AG10803 (cell line): ENCODE data around the gene KPNA1.
A peak's percentile ranks its signal among the peaks of the same experiment; 100 is the strongest.

Experiments
- DNase-seq: peaks from one replicate; pipeline ENCODE4 v3.0.0; 2010; ENCODE audit warnings: low read depth
- H3K4me3 ChIP-seq: 2 replicates; pipeline ENCODE4 v1.5.1; 2011; ENCODE audit warnings: mild to moderate bottlenecking, low read length, control low read depth
- TF ChIP-seq, protein P1 (sequence below): conservative IDR thresholded peaks from 2 replicates; pipeline ENCODE4 v1.5.1; 2011; ENCODE audit warnings: mild to moderate bottlenecking, low read length, control low read depth, inconsistent platforms

The KPNA1 gene

DNA sequence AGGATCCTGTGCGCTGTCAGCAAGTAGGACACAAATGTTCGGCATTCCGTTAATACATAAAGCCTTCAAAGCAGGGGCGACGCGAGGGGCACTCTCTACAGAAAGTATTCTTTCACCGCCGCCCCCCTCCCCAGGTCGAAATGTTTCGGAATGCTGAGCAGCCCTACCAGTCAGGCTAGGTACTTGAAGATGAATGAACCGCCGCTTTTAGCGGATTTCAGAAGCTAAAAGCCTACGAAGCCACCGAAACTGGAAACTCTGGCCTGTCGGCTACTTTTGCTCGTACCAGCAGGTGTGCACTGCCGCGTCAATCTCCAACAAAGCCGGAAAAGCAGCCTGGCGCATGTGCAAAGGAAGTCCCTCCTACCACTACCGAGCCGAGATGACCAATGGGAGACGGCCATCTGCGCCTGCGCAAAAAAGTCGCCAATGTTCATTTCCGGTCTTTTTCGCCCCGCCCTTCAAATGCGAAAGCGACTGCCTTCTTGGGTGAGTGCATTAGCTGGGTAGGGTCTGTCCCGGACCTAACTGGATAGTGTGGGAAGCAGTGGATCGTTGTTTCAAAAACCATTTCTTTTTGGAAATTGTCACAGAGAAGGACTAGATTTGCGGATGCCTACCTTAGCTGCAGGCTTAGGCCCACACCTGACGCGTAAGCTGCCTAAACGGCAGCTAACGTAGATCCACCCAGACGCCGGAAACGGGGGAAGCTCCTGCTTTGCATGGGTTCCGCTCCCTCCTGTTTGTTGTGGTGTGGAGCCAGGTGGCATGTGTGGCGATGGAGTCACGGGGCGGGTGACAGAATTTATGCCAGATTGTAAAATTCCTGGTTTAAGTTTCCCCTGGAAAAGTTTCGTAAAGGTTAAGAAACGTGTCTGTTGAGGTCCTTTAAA is 98.7 kb downstream of the KPNA1 start, which contains the start of gene WDR5B:
WDR5B (minus strand) TSS at position 301 of the 893 bp plus-strand sequence. CDS start 534 bp downstream, outside the sequence.
- TF ChIP-seq, protein P1, sequence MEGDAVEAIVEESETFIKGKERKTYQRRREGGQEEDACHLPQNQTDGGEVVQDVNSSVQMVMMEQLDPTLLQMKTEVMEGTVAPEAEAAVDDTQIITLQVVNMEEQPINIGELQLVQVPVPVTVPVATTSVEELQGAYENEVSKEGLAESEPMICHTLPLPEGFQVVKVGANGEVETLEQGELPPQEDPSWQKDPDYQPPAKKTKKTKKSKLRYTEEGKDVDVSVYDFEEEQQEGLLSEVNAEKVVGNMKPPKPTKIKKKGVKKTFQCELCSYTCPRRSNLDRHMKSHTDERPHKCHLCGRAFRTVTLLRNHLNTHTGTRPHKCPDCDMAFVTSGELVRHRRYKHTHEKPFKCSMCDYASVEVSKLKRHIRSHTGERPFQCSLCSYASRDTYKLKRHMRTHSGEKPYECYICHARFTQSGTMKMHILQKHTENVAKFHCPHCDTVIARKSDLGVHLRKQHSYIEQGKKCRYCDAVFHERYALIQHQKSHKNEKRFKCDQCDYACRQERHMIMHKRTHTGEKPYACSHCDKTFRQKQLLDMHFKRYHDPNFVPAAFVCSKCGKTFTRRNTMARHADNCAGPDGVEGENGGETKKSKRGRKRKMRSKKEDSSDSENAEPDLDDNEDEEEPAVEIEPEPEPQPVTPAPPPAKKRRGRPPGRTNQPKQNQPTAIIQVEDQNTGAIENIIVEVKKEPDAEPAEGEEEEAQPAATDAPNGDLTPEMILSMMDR: peak; percentile 22
- DNase-seq: peak; percentile 96
- peak within 1 kb of the TSS; percentile 78 for H3K4me3 ChIP-seq

DNA sequence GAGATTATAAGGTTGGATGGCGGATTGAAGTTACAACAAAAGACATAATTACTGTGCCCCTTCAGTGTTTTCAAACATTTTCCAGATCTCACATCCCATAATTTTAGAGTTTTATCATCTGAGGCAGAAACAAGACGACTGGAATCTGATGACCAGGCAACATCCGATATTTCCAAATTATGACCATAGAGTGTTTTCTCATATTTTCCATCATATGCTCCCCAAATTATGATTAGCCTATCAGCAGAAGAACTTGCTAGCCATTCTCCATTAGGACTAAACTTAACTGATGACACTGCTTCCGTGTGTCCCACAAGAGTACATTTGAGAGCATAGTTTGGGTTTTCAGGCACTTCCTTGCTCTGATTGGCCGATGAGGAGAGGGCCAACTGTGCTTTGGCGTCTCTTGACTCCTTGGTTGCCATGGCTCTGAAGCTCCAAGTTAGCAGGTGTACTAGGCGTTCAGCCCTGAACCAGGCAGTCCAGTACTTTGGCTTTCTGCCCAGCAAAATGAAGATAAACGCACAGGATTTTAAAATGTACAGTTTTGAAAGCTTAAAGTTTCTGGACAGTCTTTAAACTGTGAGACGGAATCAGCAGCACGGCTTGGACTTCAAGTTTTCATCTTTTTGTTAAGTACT is 99.5 kb downstream of the KPNA1 start:
- TF ChIP-seq, protein P1: no peak
- DNase-seq: peak; percentile 34
- peak overlapping the region; percentile 78 for H3K4me3 ChIP-seq

DNA sequence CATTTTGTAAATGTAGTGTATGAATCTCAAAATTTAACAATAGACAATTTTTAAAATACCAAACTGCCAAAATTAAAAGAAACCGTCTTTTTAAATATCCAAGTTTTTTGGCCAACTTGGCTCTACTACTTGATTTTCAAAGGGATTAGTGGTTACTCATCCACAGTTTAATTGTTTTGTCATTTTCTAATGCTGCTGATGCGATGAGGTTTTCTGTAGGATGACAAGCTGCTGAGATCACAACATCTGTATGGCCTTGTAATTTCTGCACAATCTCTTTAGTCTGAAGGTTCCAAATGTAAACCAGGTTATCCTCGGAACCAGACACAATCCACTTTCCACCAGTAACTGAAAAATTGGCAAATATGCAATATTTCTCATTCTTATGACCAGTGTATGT is 100.3 kb downstream of the KPNA1 start:
- no peak overlapping the region for H3K4me3 ChIP-seq
- TF ChIP-seq, protein P1: no peak
- DNase-seq: no peak

DNA sequence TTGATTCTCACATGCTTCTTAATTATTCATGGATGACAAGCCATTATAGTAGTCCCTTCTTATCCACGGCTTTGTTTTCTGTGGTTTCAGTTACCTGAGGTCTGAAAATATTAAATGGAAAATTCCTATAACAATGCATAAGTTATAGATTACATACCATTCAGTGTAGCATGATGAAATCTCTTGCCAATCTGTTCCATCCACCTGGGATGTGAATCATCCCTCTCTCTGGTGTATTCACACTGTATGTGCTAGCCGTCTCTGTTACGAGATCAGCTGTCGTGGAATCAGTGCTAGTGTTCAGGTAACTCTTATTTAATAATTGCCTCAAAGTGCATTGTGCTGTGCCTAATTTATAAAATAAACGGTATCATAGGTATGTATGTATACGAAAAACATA is 104.1 kb downstream of the KPNA1 start:
- TF ChIP-seq, protein P1: no peak
- no peak overlapping the region for H3K4me3 ChIP-seq
- DNase-seq: no peak

DNA sequence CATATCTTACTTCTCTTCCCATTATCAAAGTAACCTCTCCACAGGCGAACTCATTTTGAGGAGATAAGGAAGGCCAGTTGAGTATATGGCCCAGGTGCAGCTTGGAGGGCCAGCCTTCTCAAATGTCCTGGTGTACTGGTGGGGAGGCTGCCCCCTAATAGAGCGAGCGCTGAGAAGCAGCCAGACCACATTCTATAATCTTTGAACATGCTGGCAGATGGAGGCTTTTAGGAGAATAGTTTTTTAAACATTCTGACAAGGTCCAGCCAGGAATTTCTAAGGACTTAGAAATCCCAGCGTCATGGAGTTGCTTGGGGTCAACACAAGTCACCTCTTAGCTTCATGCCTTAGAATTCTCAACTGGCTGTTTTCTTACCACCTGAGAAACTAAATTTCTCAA is 104.6 kb downstream of the KPNA1 start:
- TF ChIP-seq, protein P1: no peak
- no peak overlapping the region for H3K4me3 ChIP-seq
- no peak for DNase-seq

DNA sequence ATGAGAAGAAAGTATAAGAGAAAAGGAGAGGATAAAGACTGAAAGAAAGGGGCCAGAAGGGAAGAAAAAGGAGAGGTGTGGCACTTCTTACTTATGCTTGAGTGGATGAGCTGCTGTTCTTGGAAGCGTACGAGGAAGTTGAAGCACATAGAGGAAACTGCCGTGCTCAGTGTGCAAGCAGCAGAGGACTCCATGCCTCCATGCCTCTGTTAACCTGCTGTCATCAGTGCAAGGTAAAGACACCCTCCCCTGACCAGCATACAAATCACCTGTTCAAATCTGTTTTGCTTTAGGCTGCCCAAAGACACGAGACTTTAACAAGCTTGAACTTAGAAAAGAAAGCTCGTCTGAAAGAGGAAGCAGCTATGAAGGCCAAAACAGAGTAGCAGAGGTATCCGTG is 105.3 kb downstream of the KPNA1 start:
- DNase-seq: no peak
- no peak overlapping the region for H3K4me3 ChIP-seq

More for the DNA sequence above, 105.3 kb downstream of the KPNA1 start:
- TF ChIP-seq, protein P1: no peak
